GM12878 (cell line): Measurements from ENCODE around the gene CXCL17. TPM values are rescaled to one million over a fixed set of nuclear protein-coding genes. Genes with fewer than 3 reads are reported as not detected.

Experiments used
- ATAC-seq: fragments of 200-7000 bp; cut with Tn5 transposase; 3 replicates; pipeline ENCODE4 v1.9.1; 2020; ENCODE audit warnings: mild to moderate bottlenecking, moderate library complexity
- BruUV-seq: library from RNA; stranded (reverse); fragments of 400-500 nt; replicated peaks from 2 replicates; lab custom pipeline; 2021; lab: Mats Ljungman, UMichigan
- CTCF ChIA-PET: fragments of 300-600 bp; sonication (Branson Sonifier 250); formaldehyde crosslinking; extraction: SDS; loops from one replicate; lab custom pipeline; 2021; ENCODE audit warnings: inconsistent platforms; lab: Yijun Ruan, JAX
- POLR2A ChIA-PET: fragments of 350-600 bp; formaldehyde crosslinking; extraction: SDS; loops from one replicate; lab custom pipeline; 2021; ENCODE audit warnings: inconsistent platforms; lab: Charles Lee
- RAD21 ChIA-PET: fragments of 300-600 bp; sonication (Branson Sonifier 250); formaldehyde crosslinking; loops from one replicate; lab custom pipeline; 2023; ENCODE audit warnings: antibody characterized with exemption; ENCODE audit not compliant: unreplicated experiment; lab: Charles Lee
- SMC1A ChIA-PET: fragments of 300-600 bp; sonication (Branson Sonifier 250); formaldehyde crosslinking; loops from one replicate; lab custom pipeline; 2023; ENCODE audit not compliant: unreplicated experiment, uncharacterized antibody; lab: Charles Lee
- DNase-seq: peaks from one replicate; pipeline ENCODE4 v3.0.0-alpha.2; 2011; ENCODE audit warnings: low read depth, low spot score
- FAIRE-seq: peaks from 3 replicates; lab custom pipeline; 2011; peaks lifted over from hg19 to GRCh38; lab: Jason Lieb, UNC
- H2AFZ ChIP-seq: 2 replicates; pipeline ENCODE4 v1.6.0; 2011; ENCODE audit warnings: low read depth, low read length, control low read depth; ENCODE audit not compliant: control insufficient read depth
- H3K27ac ChIP-seq: 2 replicates; pipeline ENCODE4 v1.5.1; 2011; ENCODE audit warnings: control low read depth; ENCODE audit not compliant: control insufficient read depth, insufficient read depth
- H3K27me3 ChIP-seq, 2 experiments: replicated peaks in 1 of 2; 2 replicates each; pipeline versions ENCODE4 v1.6.0 to v1.6.1; 2011; ENCODE audit warnings: low read length in 1 of 2; ENCODE audit not compliant: control insufficient read depth in 2 of 2, insufficient read depth in 2 of 2
- H3K36me3 ChIP-seq, 2 experiments: 2 replicates each; pipeline ENCODE4 v1.5.1; 2011; ENCODE audit warnings: low read length in 1 of 2; ENCODE audit not compliant: control insufficient read depth in 2 of 2, insufficient read depth in 2 of 2
- H3K4me1 ChIP-seq: 2 replicates; pipeline ENCODE4 v1.6.1; 2011; ENCODE audit warnings: mild to moderate bottlenecking, low read length, moderate library complexity, mixed read lengths; ENCODE audit not compliant: control insufficient read depth, insufficient read depth
- H3K4me2 ChIP-seq: 2 replicates; pipeline ENCODE4 v1.6.0; 2011; ENCODE audit warnings: control low read depth; ENCODE audit not compliant: control insufficient read depth, insufficient read depth
- H3K4me3 ChIP-seq: fragments of 200-600 bp; sonication (generic); 2 replicates; pipeline ENCODE4 v1.5.1; 2016
- H3K79me2 ChIP-seq: 2 replicates; pipeline ENCODE4 v1.6.0; 2011; ENCODE audit warnings: low read length; ENCODE audit not compliant: control insufficient read depth, insufficient read depth
- H3K9ac ChIP-seq: 2 replicates; pipeline ENCODE4 v1.8.0; 2011; ENCODE audit warnings: low read length, control low read depth, mixed read lengths; ENCODE audit not compliant: control insufficient read depth, insufficient read depth
- H3K9me3 ChIP-seq: replicated peaks from 3 replicates; pipeline ENCODE4 v1.5.1; 2011; ENCODE audit warnings: mild to moderate bottlenecking, low read length; ENCODE audit not compliant: control insufficient read depth, insufficient read depth
- H4K20me1 ChIP-seq: 2 replicates; pipeline ENCODE4 v1.6.0; 2011; ENCODE audit not compliant: control insufficient read depth, insufficient read depth
- CHD4 ChIP-seq: fragments of 200-600 bp; sonication (generic); IDR thresholded peaks from 2 replicates; pipeline ENCODE4 v1.6.1; 2016; ENCODE audit warnings: mild to moderate bottlenecking
- KAT2A ChIP-seq: conservative IDR thresholded peaks from 2 replicates; pipeline ENCODE4 v1.6.1; 2011; ENCODE audit warnings: low read depth, low read length; ENCODE audit not compliant: control insufficient read depth
- MYC ChIP-seq: IDR thresholded peaks from 2 replicates; pipeline ENCODE4 v1.6.1; 2011; ENCODE audit warnings: mild to moderate bottlenecking, low read length, moderate library complexity, inconsistent platforms; ENCODE audit not compliant: insufficient read depth, insufficient replicate concordance, insufficient read length, severe bottlenecking
- RELA ChIP-seq: fragments of 450-650 bp; IDR thresholded peaks from 2 replicates; pipeline ENCODE4 v1.8.0; 2014; ENCODE audit warnings: borderline replicate concordance; ENCODE audit not compliant: partially characterized antibody
- ZSCAN29 ChIP-seq: fragments of 450-650 bp; IDR thresholded peaks from 2 replicates; pipeline ENCODE4 v1.6.1; 2017; ENCODE audit warnings: mild to moderate bottlenecking, moderate library complexity
- WGBS: methylation state at CpG from one replicate; pipeline ENCODE4 v1.1.6; 2016; ENCODE audit warnings: low lambda C conversion rate; ENCODE audit not compliant: insufficient replicate concordance, insufficient coverage; ENCODE audit errors: missing lambda C conversion rate; 5-methylcytosine and 5-hydroxymethylcytosine counted together
- in situ Hi-C: fragments of 300-500 bp; cut with MboI; formaldehyde crosslinking; loops from 9 replicates; pipeline ENCODE4 v1.14.3; 2018; ENCODE audit warnings: mixed read lengths
- intact Hi-C: fragments of 100-400 bp; cut with micrococcal nuclease; formaldehyde crosslinking; loops from one replicate; pipeline ENCODE4 v1.14.2; 2022; ENCODE audit not compliant: unreplicated experiment
- polyA plus RNA-seq, 11 experiments: library from polyadenylated mRNA; depleted of rRNA in 4 of 11; unstranded in 6 of 11; stranded (reverse) in 5 of 11; fragments of >200 nt; fragmentation: Nextera tagmentation in 4 of 11; fragmentation: Illumina TruSeq in 1 of 11; extraction: Ambion mirVana in 4 of 11; extraction: Trizol in 1 of 11; gene quantifications; 1 replicate in 1 of 11; 2 replicates in 10 of 11; pipeline versions ENCODE4 v1.2.1 to v1.2.3, GENCODE V29; 2011 to 2016; ENCODE audit warnings: inconsistent platforms in 2 of 11, missing spikeins in 2 of 11, low read depth in 1 of 11
- total RNA-seq, 4 experiments: library from RNA; depleted of rRNA in 3 of 4; stranded (reverse); fragments of >200 nt in 3 of 4; fragmentation: Illumina TruSeq in 1 of 4; extraction: Trizol in 1 of 4; gene quantifications; 2 replicates each; pipeline versions ENCODE4 v1.2.1 to v1.2.3, GENCODE V29; 2013 to 2021
- TF ChIP-seq, protein P1 (sequence below): fragments of 450-650 bp; IDR thresholded peaks from 2 replicates; pipeline ENCODE4 v1.6.1; 2017; ENCODE audit warnings: antibody characterized with exemption, mild to moderate bottlenecking, moderate library complexity
- TF ChIP-seq, protein P2 (sequence below): IDR thresholded peaks from 2 replicates; pipeline ENCODE4 v1.6.1; 2012; ENCODE audit warnings: mild to moderate bottlenecking, low read depth, low read length

Gene CXCL17
- total and polyA plus RNA-seq, 10 of the 15 experiments (the other 5 are each of a cell fraction or from before 2014, with no cell fraction given): 0.13 to 0.24 (median 0.15) TPM; not detected in 7

DNA sequence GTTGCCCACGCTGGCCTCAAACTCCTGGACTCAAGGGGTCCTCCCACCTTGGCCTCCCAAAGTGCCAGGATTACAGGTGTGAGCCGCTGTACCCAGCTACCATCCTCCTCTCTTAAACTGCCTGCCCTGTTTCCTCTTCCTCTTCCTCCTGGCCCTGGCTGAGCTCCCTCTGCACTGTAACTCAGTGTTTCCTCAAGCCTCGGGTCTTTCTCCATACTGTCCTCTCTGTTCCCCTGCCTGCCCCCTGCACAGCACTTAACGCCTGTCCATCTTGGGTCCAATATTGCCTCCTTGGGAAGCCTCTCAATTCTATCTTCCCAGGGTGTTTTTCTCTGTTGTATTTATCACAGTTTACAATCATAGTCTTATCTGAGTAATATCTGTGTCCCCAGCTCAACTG is 21.6 kb downstream of the CXCL17 start:
- in situ Hi-C loops (no loop called here), intact Hi-C loops (loop anchor here (5.0 kb wide), 1 partner anchor 94 kb away; the partner anchor contains the start of gene MEGF8)
- RAD21 ChIA-PET: interaction anchor here (0.7 to 2.1 kb wide), 4 partner anchors 10 to 20 kb away, joined by 3 to 15 read pairs (median 4); no protein-coding TSS in a partner anchor
- no peaks in the 10 kb centered on the region for H3K36me3 ChIP-seq
- no peak overlapping the region for H3K9ac ChIP-seq
- 73% methylated on average over 4 of the region's 4 CpGs for WGBS
- no peak for TF ChIP-seq MYC
- no peak for TF ChIP-seq KAT2A
- TF ChIP-seq CHD4: no peak
- TF ChIP-seq, protein P1, sequence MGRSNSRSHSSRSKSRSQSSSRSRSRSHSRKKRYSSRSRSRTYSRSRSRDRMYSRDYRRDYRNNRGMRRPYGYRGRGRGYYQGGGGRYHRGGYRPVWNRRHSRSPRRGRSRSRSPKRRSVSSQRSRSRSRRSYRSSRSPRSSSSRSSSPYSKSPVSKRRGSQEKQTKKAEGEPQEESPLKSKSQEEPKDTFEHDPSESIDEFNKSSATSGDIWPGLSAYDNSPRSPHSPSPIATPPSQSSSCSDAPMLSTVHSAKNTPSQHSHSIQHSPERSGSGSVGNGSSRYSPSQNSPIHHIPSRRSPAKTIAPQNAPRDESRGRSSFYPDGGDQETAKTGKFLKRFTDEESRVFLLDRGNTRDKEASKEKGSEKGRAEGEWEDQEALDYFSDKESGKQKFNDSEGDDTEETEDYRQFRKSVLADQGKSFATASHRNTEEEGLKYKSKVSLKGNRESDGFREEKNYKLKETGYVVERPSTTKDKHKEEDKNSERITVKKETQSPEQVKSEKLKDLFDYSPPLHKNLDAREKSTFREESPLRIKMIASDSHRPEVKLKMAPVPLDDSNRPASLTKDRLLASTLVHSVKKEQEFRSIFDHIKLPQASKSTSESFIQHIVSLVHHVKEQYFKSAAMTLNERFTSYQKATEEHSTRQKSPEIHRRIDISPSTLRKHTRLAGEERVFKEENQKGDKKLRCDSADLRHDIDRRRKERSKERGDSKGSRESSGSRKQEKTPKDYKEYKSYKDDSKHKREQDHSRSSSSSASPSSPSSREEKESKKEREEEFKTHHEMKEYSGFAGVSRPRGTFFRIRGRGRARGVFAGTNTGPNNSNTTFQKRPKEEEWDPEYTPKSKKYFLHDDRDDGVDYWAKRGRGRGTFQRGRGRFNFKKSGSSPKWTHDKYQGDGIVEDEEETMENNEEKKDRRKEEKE: no peak
- TF ChIP-seq ZSCAN29: no peak
- no peak for TF ChIP-seq RELA
- TF ChIP-seq, protein P2, sequence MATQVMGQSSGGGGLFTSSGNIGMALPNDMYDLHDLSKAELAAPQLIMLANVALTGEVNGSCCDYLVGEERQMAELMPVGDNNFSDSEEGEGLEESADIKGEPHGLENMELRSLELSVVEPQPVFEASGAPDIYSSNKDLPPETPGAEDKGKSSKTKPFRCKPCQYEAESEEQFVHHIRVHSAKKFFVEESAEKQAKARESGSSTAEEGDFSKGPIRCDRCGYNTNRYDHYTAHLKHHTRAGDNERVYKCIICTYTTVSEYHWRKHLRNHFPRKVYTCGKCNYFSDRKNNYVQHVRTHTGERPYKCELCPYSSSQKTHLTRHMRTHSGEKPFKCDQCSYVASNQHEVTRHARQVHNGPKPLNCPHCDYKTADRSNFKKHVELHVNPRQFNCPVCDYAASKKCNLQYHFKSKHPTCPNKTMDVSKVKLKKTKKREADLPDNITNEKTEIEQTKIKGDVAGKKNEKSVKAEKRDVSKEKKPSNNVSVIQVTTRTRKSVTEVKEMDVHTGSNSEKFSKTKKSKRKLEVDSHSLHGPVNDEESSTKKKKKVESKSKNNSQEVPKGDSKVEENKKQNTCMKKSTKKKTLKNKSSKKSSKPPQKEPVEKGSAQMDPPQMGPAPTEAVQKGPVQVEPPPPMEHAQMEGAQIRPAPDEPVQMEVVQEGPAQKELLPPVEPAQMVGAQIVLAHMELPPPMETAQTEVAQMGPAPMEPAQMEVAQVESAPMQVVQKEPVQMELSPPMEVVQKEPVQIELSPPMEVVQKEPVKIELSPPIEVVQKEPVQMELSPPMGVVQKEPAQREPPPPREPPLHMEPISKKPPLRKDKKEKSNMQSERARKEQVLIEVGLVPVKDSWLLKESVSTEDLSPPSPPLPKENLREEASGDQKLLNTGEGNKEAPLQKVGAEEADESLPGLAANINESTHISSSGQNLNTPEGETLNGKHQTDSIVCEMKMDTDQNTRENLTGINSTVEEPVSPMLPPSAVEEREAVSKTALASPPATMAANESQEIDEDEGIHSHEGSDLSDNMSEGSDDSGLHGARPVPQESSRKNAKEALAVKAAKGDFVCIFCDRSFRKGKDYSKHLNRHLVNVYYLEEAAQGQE: no peak
- SMC1A ChIA-PET: interaction anchor here (1.9 to 3.5 kb wide), 3 partner anchors 13 to 25 kb away, joined by 7 to 15 read pairs (median 8); no protein-coding TSS in a partner anchor
- POLR2A ChIA-PET: interaction anchor here (0.9 to 2.3 kb wide), 2 partner anchors 13 to 24 kb away, joined by 3 to 5 read pairs; no protein-coding TSS in a partner anchor
- ATAC-seq (no peak), FAIRE-seq (no peak), DNase-seq (no peak)
- no peaks in the 10 kb centered on the region for H4K20me1 ChIP-seq
- H3K4me2 ChIP-seq: no peak overlapping the region
- CTCF ChIA-PET: interaction anchor here (2.0 to 6.8 kb wide), 5 partner anchors 12 to 25 kb away, joined by 10 to 95 read pairs (median 22); no protein-coding TSS in a partner anchor
- H3K4me3 ChIP-seq: no peak overlapping the region
- no peak overlapping the region for H2AFZ ChIP-seq
- H3K79me2 ChIP-seq: peaks cover 4% of the 10 kb centered on the region
- no TSS peak for BruUV-seq
- peaks cover 16% of the 10 kb centered on the region for H3K4me1 ChIP-seq
- no peaks in the 10 kb centered on the region for H3K27me3 ChIP-seq
- no peaks in the 10 kb centered on the region for H3K9me3 ChIP-seq
- no peak overlapping the region for H3K27ac ChIP-seq
